ENCODE results near the gene HSD11B1L. TPM values are rescaled to one million over a fixed set of nuclear protein-coding genes. Genes with fewer than 3 reads are reported as not detected.
"Not testable (repeated sequence)": the region's sequence is repeated elsewhere in the genome, so short reads cannot be mapped to it uniquely, and the experiment has no call there.

HSD11B1L gene
- total RNA-seq, 1 experiment from 2014 or later: 5.2 TPM

DNA sequence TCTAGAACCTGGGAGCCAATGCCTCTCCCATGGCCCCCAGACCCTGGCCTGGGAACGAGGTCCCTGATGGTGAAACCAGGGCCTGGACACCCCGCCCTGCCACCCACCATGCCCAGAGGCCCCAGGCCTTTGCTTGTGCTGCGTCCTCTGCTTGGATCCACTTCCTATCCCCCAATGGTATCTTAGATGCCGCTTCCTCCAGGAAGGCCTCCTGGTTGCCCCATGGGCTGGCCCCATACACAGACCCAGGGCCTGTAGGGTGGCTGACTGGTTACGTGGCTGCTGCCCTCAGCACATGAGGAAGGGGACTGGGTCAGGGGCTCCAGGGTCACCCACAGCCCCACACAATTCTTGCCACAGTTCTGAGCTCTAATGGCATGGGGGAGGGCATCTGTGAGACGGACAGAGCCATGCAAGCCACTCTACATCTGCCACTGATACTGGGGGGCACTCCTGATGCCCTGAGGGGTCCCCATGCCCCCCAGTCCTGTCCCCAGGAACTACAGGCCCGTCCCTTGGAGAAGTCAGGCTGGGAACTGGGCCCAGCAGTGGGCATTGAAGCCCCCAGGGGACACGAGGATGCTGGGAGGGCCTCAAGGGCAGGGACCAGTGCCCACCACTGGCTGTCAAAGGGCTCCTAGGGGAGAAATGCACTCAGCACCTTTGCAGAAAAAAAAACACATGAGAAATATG, 14.3 kb downstream of the HSD11B1L start:
- H3K27ac ChIP-seq: no peak overlapping the region
- peaks cover 13% of the 10 kb centered on the region for H3K4me1 ChIP-seq (replicated peaks)
- H3K27me3 ChIP-seq (replicated peaks): no peaks in the 10 kb centered on the region
- H3K9me3 ChIP-seq (replicated peaks): no peaks in the 10 kb centered on the region
- peaks cover 92% of the 10 kb centered on the region for H3K36me3 ChIP-seq
- no peak overlapping the region for H3K4me3 ChIP-seq
- DNase-seq (ENCODE audit: low read depth in 1 of 2, low spot score in 2 of 2): no peak

DNA sequence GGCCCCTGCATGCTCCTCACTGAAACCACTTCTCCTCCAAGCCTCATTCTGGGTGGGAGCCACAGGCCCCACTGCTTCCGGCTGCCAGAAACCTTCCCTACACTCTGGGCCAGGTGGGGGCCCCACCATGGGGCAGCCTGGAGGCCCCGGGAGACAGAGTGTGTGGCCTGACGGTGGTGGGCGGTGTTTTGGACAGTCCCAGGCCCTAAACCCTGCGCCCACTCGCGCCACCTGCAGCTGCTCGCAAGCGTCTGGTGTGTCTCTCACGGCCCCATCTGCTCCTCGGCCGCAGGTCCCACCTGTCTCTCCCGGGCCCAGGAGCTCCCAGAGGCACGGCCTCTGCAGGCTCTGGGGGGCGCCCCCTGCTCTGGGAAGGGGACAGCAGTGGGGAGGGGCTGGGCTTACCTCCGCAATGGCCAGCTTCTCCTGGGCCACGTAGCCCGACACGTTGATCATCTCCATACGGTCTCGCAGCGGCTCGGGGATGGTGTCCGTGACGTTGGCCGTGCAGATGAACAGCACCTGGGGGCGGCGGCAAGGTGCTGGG, 14.9 kb downstream of the HSD11B1L start:
- DNase-seq (ENCODE audit: low read depth in 1 of 2, low spot score in 2 of 2): no peak
- Histone ChIP-seq H3K4me1 (replicated peaks) (peaks cover 13% of the 10 kb centered on the region), H3K9me3 (replicated peaks) (no peaks in the 10 kb centered on the region), H3K27me3 (replicated peaks) (no peaks in the 10 kb centered on the region), H3K36me3 (peaks cover 93% of the 10 kb centered on the region), H3K4me3 (no peak overlapping the region), H3K27ac (no peak overlapping the region)

- no peak overlapping the region for H3K27ac ChIP-seq
- peaks cover 92% of the 10 kb centered on the region for H3K36me3 ChIP-seq
- no peak for DNase-seq (ENCODE audit: low read depth in 1 of 2, low spot score in 2 of 2)
- no peak overlapping the region for H3K4me3 ChIP-seq
- H3K9me3 ChIP-seq (replicated peaks): no peaks in the 10 kb centered on the region
- H3K4me1 ChIP-seq (replicated peaks): peaks cover 9% of the 10 kb centered on the region
- no peaks in the 10 kb centered on the region for H3K27me3 ChIP-seq (replicated peaks)
Measured at GRCh38 chr19:5696196-5697021, 15.6 kb downstream of the HSD11B1L start.

- Histone ChIP-seq H3K36me3 (peaks cover 83% of the 10 kb centered on the region), H3K4me3 (no peak overlapping the region), H3K9me3 (replicated peaks) (no peaks in the 10 kb centered on the region), H3K4me1 (replicated peaks) (peaks cover under 1% of the 10 kb centered on the region; the same call in 1 of the 2 replicates), H3K27me3 (replicated peaks) (no peaks in the 10 kb centered on the region), H3K27ac (no peak overlapping the region)
- no peak for DNase-seq (ENCODE audit: low read depth in 1 of 2, low spot score in 2 of 2)
Measured at GRCh38 chr19:5697022-5697889, 16.4 kb downstream of the HSD11B1L start.

GRCh38 chr19:5697890-5698634, 17.2 kb downstream of the HSD11B1L start:
- Histone ChIP-seq H3K4me3 (no peak overlapping the region), H3K27ac (no peak overlapping the region), H3K9me3 (replicated peaks) (no peaks in the 10 kb centered on the region), H3K36me3 (peaks cover 76% of the 10 kb centered on the region), H3K27me3 (replicated peaks) (no peaks in the 10 kb centered on the region), H3K4me1 (replicated peaks) (no peaks in the 10 kb centered on the region)
- no peak for DNase-seq (ENCODE audit: low read depth in 1 of 2, low spot score in 2 of 2)

GRCh38 chr19:5698635-5699422, 18.0 kb downstream of the HSD11B1L start:
- H3K9me3 ChIP-seq (replicated peaks): no peaks in the 10 kb centered on the region
- no peak overlapping the region for H3K27ac ChIP-seq
- H3K4me3 ChIP-seq: no peak overlapping the region
- H3K36me3 ChIP-seq: peaks cover 76% of the 10 kb centered on the region
- DNase-seq (ENCODE audit: low read depth in 1 of 2, low spot score in 2 of 2): no peak
- H3K27me3 ChIP-seq (replicated peaks): no peaks in the 10 kb centered on the region
- no peaks in the 10 kb centered on the region for H3K4me1 ChIP-seq (replicated peaks)

- H3K4me3 ChIP-seq: no peak overlapping the region
- H3K36me3 ChIP-seq: peaks cover 76% of the 10 kb centered on the region
- no peak for DNase-seq (ENCODE audit: low read depth in 1 of 2, low spot score in 2 of 2)
- H3K27me3 ChIP-seq (replicated peaks): no peaks in the 10 kb centered on the region
- no peaks in the 10 kb centered on the region for H3K4me1 ChIP-seq (replicated peaks)
- no peaks in the 10 kb centered on the region for H3K9me3 ChIP-seq (replicated peaks)
- no peak overlapping the region for H3K27ac ChIP-seq
Measured at GRCh38 chr19:5700455-5701092, 19.7 kb downstream of the HSD11B1L start.

GRCh38 chr19:5702053-5702410, 21.2 kb downstream of the HSD11B1L start:
- H3K4me1 ChIP-seq (replicated peaks); H3K4me3 ChIP-seq; H3K9me3 ChIP-seq (replicated peaks); H3K27me3 ChIP-seq (replicated peaks); DNase-seq (ENCODE audit: low read depth in 1 of 2, low spot score in 2 of 2); H3K27ac ChIP-seq: not testable (repeated sequence)
- peaks cover 76% of the 10 kb centered on the region for H3K36me3 ChIP-seq

DNA sequence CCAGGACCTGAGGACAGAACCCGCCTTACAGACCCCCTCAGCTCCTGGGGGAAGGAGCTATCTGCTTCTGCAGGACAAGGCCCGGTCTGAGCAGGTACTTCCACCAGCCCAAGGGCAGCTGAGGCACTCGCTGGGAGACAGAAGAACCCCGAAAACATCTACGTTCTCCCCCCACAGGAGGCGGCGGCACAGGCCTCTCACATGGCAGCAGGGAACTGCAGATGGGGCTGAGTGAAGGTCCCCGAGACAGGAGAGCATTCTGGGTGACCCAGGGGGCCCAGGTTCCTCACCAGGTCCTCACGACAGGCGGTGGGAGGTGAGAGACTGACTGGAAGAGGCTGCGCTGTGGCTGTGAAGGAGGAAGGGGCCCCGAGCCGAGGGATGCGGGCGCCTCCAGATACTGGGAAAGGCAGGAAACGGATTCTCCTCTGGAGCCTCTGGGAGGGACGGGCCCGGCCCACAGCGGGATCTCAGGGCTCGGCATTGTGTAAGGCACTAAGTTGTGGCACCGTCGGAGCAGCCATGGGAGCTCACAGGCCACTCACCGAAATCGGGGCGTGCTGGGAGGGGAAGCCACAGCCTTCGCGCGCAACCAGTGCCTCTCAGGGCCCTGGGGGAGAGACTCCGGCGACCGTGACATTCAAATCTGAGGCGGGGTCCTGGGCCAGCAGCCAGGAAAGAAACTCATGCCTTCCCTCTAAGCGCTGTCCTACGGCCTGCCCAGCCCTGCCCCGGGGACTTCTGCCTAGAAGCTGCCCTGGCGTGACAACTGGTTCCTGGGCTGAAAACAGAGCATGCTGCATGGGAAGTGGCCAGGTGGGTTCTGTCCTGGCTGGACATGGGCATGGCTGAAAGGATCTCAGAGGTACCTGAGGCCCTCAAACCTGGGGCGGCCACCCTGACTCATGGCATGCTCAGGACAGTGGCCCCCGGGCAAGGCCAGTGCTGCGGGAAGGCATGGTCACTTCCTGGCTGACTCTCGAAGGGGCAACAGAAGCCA, 23.3 kb downstream of the HSD11B1L start:
- Histone ChIP-seq H3K4me3 (no peak overlapping the region), H3K27me3 (replicated peaks) (no peaks in the 10 kb centered on the region), H3K9me3 (replicated peaks) (no peaks in the 10 kb centered on the region), H3K4me1 (replicated peaks) (no peaks in the 10 kb centered on the region), H3K36me3 (peaks cover 81% of the 10 kb centered on the region), H3K27ac (no peak overlapping the region)
- no peak for DNase-seq (ENCODE audit: low read depth in 1 of 2, low spot score in 2 of 2)

DNA sequence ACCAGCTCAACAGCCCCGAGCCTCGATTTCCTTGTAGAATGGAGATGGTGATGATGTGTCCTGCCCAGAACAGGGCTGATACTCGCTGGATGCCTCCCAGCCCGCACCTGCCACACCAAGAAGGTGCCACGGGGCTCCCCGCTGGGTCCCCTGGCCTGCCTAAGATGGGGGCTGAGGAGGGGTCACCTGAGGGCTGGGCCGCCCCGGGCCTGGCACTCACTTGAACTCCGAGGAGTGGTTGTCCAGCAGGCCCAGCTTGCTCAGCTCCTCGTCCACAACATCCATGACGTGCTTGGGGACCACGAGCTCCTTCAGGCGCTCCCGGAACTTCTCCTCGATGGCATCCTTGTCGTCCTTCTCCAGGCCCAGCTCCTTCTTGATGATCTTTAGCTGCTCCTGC, 24.7 kb downstream of the HSD11B1L start:
- H3K27ac ChIP-seq: no peak overlapping the region
- H3K36me3 ChIP-seq: peaks cover 78% of the 10 kb centered on the region

DNA sequence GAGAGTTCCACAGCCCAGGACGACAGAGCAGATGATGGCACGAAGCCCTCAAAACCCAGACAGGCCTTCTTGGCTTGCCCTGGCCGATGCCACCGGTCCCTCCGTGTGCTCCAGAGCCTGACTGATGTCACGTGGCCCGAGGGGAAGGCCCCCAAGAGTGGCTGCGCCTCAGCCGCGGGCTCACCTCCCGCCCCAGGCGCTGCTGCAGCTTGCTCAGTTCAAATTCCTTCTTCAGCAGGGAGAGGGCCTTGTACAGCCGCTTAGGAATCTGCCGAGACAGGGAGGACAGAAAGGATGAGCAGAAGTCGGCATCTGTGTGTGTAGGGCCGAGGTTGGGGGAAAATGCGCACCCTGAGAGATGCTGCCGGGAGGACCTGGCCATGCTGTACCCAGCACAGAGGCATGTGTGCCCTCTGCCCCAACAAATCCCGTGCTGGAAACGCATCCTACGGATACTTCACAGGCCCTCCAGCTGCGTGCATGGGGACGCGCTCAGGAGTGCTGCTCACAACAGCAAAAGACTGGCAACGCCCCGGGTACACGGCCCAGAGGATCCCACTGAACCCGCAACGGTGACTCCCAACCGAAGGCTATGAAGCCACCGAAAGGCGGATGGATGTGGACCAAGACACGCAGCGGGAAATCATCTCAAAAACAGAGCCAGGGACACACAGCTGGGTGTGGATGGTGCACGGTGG, 26.2 kb downstream of the HSD11B1L start:
- Histone ChIP-seq H3K36me3 (peaks cover 85% of the 10 kb centered on the region), H3K4me3 (no peak overlapping the region)
- DNase-seq (ENCODE audit: low read depth in 1 of 2, low spot score in 2 of 2): no peak

More for the DNA sequence above, 24.7 kb downstream of the HSD11B1L start:
- Histone ChIP-seq H3K4me3 (no peak overlapping the region), H3K27me3 (replicated peaks) (no peaks in the 10 kb centered on the region), H3K4me1 (replicated peaks) (no peaks in the 10 kb centered on the region), H3K9me3 (replicated peaks) (no peaks in the 10 kb centered on the region)
- DNase-seq (ENCODE audit: low read depth in 1 of 2, low spot score in 2 of 2): no peak

More for the DNA sequence above, 26.2 kb downstream of the HSD11B1L start:
- Histone ChIP-seq H3K27ac (no peak overlapping the region), H3K27me3 (replicated peaks) (no peaks in the 10 kb centered on the region), H3K9me3 (replicated peaks) (no peaks in the 10 kb centered on the region), H3K4me1 (replicated peaks) (no peaks in the 10 kb centered on the region)
